Tibial nerve (tissue), 3 donors: ENCODE measurements around the gene MFRP.

Experiments
- POLR2A ChIP-seq, 2 donors: fragments of 450-650 bp; IDR thresholded peaks; one replicate each; pipeline ENCODE4 v1.6.1; 2017; ENCODE audit warnings: antibody characterized with exemption in 2 of 2, mild to moderate bottlenecking in 2 of 2, moderate library complexity in 2 of 2
- TF ChIP-seq, protein P1 (sequence below), 5 experiments: fragments of 200-600 bp in 3 of 5; fragments of 450-650 bp in 2 of 5; sonication (generic) in 3 of 5; IDR thresholded peaks; one replicate each; pipeline ENCODE4 v1.5.1; 2016 to 2019; ENCODE audit warnings: antibody characterized with exemption in 5 of 5, mild to moderate bottlenecking in 3 of 5, moderate library complexity in 2 of 5

DNA sequence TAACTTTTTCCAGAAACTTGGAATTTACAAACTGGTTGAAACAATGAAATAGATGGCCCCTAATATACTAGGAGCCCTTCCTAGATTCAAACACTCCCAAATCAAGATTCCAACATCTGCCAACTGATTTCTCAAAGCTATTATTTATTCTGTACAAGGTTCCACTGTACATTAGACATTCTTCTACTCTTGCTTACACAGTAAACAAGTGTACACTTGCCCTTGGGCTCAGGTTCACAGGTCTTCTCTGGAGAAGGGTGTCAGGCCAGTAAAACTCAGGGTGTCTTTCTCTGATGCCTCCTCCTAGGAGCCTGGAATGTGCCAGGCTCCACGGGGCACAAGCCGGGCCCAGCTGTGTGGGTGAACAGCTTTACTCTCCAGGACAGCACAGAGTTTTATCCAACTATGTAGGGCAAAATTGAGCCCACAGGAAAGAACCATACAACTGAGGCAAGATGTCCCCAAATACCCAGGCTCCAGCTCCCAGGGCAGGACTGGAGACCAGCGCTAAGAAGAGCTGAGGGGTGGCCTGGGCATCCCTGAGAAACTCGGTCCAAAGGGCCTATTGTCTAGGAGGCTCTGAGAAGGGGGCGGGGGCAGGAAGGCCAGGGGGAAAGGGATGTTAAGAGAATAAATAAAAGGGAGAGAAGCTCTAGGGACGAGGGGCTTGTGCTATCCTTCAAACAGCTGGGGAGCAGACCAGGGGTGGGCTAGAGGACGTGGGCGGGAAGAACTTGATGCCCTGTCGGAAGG, 8.8 kb upstream of the MFRP start:
- TF ChIP-seq, protein P1, sequence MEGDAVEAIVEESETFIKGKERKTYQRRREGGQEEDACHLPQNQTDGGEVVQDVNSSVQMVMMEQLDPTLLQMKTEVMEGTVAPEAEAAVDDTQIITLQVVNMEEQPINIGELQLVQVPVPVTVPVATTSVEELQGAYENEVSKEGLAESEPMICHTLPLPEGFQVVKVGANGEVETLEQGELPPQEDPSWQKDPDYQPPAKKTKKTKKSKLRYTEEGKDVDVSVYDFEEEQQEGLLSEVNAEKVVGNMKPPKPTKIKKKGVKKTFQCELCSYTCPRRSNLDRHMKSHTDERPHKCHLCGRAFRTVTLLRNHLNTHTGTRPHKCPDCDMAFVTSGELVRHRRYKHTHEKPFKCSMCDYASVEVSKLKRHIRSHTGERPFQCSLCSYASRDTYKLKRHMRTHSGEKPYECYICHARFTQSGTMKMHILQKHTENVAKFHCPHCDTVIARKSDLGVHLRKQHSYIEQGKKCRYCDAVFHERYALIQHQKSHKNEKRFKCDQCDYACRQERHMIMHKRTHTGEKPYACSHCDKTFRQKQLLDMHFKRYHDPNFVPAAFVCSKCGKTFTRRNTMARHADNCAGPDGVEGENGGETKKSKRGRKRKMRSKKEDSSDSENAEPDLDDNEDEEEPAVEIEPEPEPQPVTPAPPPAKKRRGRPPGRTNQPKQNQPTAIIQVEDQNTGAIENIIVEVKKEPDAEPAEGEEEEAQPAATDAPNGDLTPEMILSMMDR (IDR thresholded peaks at IDR 0.05) = no peak
- no peak for TF ChIP-seq POLR2A (IDR thresholded peaks at IDR 0.05)
